ENCODE results near the gene FAAP20.

The FAAP20 gene

DNA sequence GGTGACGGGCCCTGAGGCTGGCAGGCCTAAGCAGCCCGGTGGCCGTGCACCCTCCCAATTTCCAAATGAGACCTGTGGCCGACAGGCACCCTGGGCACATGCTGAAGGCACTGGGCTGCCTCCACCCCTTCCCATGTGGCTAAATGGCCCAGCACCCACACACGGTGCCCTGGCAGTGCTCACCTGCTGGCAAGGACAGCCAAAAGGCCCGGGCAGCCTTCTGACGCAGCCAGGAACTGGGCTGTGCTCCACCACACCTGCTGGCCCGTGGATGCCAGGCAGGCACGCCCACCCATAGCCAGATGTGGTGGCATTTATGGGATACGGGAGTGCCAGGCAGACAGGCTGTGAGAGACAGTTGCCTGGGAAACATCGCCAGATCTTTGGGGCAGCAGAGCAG lies 4.0 kb upstream of the FAAP20 start:
- in situ Hi-C loops (cut with HindIII; ENCODE audit: low sequenced_read_pairs): loop anchor here (10.0 kb wide), 3 partner anchors 76 to 196 kb away; partner anchors contain the start of genes MORN1 and RER1

DNA sequence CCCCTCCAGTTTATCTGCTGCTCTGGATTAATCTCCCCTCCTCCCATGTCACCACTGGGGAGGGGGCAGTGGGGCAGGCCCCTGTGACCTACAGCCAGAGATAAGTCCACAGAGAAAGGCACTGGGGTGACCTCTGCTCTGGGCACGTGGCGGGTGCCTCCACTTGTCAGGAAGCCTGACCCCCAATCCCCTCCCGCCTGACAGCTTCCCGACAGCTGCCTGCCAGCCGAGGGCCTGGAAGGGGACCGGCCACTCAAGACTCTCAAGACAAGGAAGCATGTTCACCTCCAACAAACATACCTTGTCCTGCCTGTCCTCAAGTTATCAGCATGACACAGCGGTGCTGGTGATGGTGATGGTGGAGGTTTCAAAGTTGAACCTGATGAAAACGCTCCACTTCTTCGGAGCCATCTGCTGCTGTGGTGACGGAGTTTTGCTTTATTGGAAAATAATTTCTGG lies 3.2 kb upstream of the FAAP20 start:
- in situ Hi-C loops (cut with HindIII; ENCODE audit: low sequenced_read_pairs): loop anchor here (10.0 kb wide), 3 partner anchors 77 to 197 kb away; partner anchors contain the start of genes MORN1 and RER1

DNA sequence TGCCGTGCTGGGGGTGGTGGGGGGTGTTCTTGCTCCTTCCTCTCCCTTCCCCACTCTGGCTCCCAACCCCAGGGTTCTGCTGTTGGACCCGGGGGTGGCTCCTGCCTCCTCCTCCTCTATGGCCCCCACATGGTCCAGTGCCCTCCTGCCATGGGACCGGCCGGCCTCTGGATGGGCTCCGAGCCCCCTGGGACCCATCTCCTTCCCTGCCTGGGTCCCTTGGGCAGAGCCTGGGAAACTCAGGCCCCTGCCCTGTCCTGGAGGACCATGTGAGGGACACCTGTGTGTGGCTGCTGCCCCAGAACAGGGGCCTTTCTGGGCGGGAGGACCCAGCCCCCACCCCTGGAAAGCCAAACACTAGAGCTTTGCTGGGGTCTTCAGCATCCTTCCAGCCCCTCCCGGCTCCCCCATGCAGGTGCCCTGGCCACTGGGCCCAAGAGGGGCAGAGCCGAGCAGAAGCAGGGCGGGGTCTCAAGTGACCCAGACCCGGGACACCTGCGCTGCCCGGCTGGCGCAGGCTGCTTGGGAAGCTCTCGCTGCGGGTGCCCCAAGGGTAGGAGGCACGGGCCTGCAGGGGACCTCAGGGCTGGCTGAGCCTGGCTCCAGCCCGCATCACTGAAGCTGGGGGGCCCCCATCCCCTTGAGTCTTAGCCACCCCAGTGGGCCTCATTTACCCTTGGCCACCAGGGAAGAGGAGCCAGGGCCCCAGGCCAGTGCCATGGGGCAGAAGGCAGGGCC lies 2.5 kb upstream of the FAAP20 start:
- in situ Hi-C loops (cut with HindIII; ENCODE audit: low sequenced_read_pairs): loop anchor here (10.0 kb wide), 3 partner anchors 78 to 198 kb away; partner anchors contain the start of genes MORN1 and RER1

DNA sequence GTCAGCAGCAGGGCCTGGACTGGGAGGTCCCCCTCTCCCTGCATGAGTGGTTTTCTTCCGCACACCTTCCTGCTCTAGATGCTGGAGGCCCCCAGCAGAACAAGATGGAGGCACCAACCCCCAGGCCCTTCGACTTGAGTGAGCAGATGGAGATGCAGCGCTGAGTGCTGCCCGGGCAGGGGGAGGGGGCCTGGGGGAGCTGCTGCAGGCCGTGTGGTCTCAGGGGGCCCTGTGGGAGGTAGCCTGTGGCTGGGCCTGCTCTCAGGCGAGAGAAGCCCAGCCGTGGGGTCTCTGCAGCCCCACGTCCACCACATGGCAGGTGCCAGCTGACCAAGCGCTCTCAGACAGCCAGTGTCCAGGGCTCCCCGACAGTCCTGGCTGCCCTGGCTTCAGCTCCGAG lies 1.2 kb upstream of the FAAP20 start:
- in situ Hi-C loops (cut with HindIII; ENCODE audit: low sequenced_read_pairs): loop anchor here (10.0 kb wide), 3 partner anchors 79 to 199 kb away; partner anchors contain the start of genes MORN1 and RER1

DNA sequence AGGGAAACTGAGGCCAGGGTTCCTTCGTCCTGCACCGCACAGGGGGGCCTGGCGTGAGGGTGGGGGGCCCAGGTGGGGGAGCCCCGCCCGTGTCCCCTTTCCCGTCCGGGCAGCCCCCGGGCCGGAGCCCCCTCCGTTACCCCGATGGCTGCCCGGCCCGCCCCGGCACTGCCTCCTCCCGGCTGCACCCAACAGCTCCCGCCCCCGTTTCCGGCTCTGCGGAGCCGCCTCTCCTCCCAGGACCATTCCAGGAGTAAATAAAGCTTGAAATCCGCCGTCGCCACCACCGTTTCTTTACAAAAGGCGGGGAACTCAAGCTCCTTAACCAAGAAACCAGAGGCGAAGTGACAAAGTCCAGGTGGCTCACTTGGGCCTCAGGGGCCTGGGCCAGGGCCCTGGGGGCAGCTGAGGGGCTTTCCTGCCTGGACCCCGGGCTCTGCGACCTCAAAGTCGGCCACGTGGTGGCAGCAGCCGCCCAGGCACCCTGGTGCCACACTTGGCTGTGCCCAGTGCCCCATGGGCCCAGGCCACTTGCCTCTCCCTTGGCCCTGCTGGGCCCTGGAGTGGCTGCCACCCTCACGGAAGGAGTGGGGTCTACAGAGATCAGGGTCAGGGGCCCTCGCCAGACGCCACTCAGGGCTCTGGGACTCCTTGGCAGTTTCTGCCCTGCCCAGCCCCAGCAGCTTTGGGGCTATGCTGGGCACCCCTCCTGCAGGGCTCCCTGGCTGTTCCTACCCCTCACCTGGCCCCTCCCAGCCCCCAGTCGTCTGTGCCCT lies 514 bp upstream of the FAAP20 start:
- in situ Hi-C loops (cut with HindIII; ENCODE audit: low sequenced_read_pairs): loop anchor here (10.0 kb wide), 3 partner anchors 80 to 200 kb away; partner anchors contain the start of genes MORN1 and RER1

DNA sequence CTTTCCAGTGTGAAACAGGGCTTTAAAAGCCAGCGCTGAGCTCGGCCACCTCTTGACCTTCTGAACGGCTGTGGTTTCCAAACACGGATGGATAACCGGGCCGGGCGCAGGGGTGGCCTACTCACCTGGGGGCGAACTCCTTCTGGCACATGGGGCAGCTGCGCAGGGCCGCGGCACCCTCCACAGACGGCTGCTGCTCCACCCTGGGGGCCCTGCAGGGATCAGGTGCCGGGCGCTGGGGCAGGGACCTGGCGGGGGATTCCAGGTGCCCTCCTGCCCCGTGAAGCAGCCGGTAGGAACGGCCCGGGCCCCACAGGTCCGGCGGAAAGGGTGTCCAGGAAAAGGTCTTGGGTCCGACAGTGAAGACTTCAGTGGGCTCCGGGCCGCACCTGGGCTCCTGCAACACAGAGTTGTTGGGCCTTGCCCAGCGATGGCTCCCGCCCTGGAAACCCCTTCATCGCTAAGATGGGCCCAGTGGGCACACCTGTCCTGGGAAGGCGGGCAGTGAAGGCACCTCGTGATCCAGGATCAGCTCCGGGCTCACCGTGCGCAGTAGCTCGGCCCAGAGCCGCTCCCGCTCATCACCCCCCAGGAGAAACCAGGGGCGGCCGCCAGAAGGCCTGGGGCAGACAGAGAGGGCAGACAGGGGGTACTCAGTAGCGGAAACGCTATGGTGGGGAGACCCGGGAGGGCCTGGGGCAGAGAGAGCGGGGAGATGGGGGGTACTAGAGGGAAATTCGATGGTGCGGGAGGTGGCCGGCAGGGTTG lies 874 bp downstream of the FAAP20 start:
- in situ Hi-C loops (cut with HindIII; ENCODE audit: low sequenced_read_pairs): loop anchor here (10.0 kb wide), 3 partner anchors 81 to 201 kb away; partner anchors contain the start of genes MORN1 and RER1

DNA sequence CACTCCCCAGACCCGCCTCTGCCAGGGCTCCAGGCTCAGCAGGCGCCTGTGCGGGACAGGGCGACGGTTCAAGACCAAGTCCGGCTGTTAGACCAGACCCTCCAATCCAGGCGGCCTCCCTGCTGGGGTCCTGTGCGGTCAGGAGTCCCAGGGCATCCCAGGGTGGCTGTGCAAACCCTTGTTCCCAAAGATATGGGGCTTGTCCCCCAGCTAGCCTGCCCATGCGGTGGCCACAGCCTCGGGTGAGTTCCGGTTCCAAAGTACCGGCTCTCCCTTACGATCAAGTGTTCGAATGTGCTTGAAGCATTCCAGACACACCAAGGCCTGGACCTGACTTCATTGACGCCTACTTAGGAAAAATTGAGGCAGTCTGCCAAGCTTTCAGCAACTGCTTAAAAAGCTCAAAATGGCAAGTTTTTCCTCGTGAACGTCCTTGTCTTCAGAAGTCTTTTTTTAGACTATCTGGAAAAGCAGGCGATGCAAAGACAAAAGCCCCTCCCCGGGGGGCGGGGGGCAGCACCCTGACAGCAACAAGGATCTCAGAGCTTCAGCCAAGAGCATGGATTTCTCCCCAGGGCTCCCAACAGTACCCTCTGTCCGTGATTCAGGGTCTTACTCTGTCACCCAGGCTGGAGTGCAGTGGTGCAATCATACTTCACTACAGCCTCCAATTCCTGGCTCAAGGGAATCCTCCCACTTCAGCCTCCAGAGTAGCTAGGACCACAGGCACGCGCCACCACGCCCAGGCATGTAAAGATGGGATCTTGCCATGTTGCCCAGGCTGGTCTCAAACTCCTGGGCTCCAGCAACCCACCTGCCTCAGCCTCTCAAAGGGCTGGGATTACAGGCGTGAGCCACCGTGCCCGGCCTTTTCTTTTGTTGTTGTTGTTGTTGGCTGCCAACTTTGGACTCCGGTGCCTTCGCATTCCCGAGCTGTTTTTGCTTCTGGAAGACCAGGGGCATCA lies 2.3 kb downstream of the FAAP20 start:
- in situ Hi-C loops (cut with HindIII; ENCODE audit: low sequenced_read_pairs): loop anchor here (10.0 kb wide), 3 partner anchors 82 to 202 kb away; partner anchors contain the start of genes MORN1 and RER1

DNA sequence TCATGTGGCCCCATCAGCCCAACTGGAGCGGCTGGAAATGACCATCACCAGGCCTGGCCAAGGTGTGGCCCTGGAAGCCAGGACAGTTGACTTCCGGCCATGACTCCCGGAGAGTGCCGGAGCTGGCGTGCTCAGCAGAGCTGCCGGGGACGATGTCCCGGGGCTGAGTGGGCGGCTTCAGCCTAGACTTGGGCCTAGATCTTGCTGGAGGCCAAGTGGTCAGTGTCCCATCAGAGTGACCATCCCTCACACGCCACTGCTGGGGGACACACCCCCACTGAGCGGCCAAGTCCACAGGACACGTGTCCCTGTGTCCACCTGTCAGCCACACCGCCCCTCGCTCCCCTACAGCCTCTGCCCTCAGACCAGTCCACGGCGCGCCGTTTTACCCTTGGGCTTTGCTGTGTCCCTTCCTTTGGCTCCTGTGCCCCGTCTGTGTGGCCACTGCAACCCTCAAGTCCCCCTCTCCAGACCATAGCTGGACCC lies 4.0 kb downstream of the FAAP20 start:
- in situ Hi-C loops (cut with HindIII; ENCODE audit: low sequenced_read_pairs): loop anchor here (10.0 kb wide), 3 partner anchors 84 to 204 kb away; partner anchors contain the start of genes MORN1 and RER1

DNA sequence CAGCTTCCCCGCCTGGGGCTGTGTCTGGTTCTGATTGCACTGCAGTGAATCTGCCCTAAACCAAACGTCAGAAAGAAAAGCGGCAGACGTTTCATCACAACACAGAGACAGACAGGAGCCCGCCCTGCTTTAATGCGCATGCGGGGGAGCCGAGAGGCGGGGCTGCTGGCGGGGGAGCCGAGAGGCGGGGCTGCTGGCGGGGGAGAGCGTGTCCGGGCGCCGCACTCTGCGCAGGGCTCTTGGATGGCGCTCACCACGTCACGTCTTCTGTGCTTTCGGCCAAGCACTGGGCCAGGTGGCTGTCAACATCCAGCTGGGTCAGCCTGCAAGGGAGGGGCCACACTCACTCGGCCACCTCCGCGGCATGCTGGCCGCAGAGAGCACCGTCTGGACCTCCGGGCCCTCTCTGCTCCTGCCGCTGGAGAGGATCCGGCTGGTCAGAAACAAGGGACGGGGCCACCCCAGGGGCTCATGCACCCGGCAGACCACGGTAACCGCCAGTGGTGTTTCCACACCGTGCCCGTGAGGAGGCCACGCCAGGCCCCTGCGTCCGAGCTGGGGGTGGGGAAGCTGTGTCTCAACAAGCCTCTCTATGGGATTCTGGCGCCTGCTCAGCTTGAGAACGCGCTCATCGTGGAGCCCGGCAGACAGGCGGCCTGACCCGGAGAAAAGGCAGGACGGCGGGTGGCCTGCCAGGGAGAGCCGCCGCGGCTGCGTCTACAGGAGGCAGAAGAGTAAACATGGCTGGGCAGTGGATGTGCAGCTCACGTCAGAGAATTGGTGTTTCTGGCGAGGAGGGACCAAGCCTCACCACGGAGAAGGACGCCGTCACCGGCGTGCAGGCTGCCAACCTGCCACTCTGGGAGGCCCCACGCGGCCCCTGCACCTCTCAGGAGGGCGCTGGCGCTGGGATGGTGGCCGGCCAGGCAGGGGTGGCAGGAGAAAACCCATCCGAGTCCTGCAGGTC lies 4.8 kb downstream of the FAAP20 start:
- in situ Hi-C loops (cut with HindIII; ENCODE audit: low sequenced_read_pairs): loop anchor here (10.0 kb wide), 3 partner anchors 85 to 205 kb away; partner anchors contain the start of genes MORN1 and RER1

DNA sequence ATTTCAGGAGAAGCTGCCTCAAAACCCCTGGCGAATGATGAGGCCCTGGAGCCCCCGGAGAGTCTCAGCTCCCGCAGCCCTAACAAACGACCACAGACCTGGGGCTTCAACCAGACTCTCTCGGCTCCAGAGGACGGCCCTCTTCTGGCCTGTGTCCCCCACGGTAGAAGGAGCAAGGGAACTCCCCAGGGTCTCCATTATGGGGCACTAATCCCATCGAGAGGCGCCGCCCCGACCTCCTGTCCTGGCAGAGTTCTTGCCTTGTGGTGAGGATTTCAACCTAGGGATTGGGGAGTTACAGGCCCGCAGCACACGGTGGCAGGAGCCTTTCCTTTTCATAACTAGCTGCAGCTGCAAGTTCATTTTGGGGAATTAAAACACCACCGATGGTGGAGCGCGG lies 6.2 kb downstream of the FAAP20 start:
- in situ Hi-C loops (cut with HindIII; ENCODE audit: low sequenced_read_pairs): no loop called here

DNA sequence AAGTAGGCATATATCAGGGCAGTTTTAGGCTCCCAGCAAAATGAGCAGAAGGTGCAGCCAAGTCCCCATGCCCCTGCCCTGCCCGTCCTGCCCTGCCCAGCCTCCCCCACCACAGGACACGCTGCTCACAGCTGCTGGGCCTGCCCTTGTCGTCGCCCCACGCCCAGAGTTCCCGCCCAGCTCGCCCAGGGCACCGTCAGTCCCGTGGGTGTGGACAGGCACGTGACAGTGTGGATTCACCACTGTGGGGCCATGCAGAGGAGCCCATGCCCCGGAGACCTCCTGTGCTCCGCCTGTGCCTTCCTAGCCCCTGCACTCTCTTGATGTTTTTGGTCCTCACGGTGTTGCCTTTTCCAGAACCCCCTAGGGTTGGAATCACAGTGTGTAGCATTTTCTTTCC lies 7.0 kb downstream of the FAAP20 start:
- in situ Hi-C loops (cut with HindIII; ENCODE audit: low sequenced_read_pairs): no loop called here

DNA sequence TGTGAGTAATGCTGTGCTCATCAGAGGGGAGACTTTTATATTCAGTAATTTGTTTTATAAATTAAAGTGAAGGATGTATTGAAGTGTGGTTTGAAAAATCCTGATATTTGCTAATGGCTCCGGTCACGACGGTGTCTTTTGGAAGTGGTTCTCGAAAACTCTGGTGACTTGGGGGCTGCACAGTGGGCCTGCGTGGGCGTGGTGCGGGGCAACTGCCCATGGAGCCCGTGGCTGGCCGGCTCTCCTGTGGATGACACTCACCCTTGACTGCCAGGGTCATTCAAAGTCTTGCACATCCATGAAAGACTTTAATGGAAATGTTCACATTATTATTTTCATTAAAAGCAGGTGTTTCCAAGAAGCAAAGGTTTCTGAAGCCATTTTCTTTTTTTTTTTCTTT lies 7.7 kb downstream of the FAAP20 start:
- in situ Hi-C loops (cut with HindIII; ENCODE audit: low sequenced_read_pairs): no loop called here

DNA sequence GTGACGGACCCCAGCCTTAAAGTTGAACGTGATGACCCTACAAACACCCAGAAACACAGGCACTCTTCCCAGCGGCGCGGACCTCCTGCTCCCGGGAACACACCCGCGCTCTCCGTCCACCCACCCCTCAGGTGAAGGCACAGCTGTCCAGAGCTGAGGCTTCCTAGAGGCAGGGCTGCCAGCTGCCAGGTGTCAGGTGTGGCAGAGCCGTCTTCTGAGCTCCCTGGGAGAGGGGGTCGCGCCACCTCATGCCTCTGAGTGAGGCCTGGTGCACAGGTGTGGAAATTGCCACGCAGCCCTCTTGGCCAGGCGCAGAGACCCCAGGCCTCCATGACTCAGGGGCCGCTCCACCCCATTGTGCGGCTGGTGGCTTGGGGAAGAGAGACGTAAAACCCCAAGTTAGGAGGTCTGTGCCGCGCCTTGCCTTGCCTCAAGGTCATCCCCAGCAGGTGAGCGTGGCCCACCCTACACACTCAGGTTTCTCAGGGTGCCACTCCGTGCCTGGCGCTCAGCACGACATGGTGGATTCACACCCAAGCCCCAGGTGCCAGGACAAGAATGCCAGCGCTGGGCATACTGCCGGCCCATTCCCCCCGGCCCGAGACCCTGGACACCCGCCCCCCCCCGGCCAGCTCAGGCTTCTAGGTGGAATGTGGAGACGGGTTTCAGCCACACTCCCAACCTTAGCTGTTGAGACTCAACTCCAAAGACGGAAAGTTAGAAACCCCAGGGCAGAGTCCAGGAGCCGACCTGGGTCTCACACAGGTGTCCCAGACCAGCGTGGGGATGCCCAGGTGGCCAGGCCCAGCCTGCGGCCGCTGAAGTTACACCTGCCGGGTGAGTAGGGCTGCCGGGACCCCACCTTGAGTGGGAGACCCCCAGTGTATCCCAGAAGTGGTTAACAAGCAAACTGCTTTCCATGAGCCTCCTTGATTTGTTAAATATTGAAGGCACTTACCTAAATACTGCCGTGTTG lies 8.4 kb downstream of the FAAP20 start:
- in situ Hi-C loops (cut with HindIII; ENCODE audit: low sequenced_read_pairs): no loop called here

DNA sequence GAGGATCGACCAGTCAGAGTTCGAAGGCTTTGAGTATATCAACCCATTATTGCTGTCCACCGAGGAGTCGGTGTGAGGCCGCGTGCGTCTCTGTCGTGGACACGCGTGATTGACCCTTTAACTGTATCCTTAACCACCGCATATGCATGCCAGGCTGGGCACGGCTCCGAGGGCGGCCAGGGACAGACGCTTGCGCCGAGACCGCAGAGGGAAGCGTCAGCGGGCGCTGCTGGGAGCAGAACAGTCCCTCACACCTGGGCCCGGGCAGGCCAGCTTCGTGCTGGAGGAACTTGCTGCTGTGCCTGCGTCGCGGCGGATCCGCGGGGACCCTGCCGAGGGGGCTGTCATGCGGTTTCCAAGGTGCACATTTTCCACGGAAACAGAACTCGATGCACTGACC lies 9.6 kb downstream of the FAAP20 start:
- in situ Hi-C loops (cut with HindIII; ENCODE audit: low sequenced_read_pairs): no loop called here

DNA sequence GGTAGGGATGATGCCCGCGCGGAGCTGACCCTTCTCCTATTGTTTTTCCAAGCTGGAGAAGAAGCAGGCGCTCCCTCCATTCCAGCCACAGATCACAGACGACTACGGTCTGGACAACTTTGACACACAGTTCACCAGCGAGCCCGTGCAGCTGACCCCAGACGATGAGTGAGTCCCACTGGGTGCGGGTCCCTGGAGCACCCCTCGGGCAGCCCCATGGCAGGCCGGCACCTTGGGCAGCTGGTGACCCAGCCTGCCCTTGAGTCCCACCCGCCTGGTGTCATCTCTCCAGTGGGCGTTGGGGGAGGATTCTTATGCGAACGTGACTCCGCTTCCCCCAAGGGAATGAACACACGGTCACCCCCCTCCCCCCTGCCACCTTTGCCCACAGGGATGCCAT lies 10.0 kb downstream of the FAAP20 start:
- in situ Hi-C loops (cut with HindIII; ENCODE audit: low sequenced_read_pairs): no loop called here

DNA sequence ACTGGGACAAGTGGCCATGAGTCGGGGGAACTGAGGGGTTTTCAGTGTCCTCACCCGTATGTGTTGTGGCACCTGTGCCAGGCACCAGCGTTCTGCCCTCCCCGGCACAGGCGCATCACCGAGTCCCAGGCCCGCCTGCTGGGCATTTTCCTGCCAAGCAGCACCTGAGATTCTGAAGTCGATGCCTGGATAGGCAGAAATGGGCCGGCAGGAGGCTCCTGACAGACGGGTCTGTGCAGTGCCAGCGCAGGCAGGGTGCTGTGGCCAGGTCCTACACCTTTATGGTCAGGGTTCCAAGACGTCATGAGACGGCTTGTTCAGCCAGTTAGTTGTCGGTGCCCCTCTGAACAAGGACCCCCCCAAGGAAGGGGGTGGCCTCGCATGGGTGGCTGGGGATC lies 10.6 kb downstream of the FAAP20 start:
- in situ Hi-C loops (cut with HindIII; ENCODE audit: low sequenced_read_pairs): no loop called here

DNA sequence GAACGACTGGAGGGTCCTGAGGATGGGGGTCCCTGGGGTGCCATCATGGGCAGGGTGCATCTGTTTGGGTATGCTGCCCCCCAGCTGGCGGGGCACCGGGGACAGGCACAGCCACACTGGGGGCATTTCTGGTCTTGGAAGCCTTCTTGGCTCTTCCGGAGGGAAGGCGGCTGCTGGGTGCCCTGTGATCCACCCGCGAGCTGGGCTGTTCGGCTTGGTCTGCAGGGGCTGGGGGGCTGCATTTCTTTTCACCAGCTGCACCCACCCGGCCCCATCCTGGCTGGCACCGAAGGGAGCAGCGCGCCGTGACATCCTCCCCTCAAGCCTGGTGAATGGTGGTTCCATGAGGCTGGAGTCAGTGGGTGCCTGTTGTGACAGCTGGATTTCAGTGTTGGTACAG lies 12.2 kb downstream of the FAAP20 start:
- in situ Hi-C loops (cut with HindIII; ENCODE audit: low sequenced_read_pairs): no loop called here
